GM18499 (cell line): Measurements from ENCODE around the gene UGP2.
"Not testable (repeated sequence)": the region's sequence is repeated elsewhere in the genome, so short reads cannot be mapped to it uniquely, and the experiment has no call there.

Source experiments
- ATAC-seq: cut with Tn5 transposase; IDR thresholded peaks from one replicate; pipeline ENCODE4 v1.9.1; 2021; ENCODE audit warnings: moderate number of reproducible peaks; ENCODE audit not compliant: insufficient read depth, unreplicated experiment

Gene UGP2

DNA sequence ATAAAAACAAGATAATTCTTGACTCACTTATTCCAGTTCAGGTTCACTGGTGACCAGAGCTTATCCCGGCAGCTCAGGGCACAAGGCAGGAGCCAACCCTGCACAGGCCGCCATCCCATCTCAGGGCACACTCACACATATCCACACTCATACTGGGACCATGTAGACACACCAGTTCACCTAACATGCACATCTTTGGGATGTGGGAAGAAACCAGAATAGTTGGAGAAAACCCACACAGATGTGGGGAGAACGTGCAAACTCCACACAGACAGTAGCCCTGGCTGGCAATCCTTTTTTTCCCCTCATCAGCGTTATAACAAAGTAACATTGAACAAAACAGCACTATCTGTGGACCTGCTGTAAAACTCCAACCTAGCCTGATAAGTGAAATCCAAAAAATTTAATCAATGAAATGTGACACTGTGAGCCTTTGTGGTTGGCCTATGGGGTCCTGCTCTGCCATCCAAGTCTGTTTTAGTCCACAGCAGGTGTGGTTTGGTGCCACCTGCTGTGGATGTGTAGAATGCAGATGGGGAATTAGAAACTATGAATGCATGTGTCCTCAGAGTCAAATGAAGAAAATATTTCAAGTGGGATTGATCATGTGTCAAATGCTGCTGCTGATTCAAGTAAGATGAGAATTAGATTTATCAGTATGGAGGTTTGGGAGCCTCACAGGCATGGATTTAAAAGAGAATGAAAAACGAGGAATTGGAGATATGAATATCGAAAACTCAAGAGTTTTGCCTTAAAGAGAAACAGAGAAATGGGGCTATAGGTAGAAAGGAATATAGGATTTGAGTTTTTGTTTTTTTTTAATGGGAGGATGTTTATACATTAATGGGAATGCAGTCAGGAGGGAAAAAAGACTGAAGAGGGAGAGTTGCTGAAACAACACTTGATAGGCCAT, 47.0 kb downstream of the UGP2 start:
- ATAC-seq: no peak

DNA sequence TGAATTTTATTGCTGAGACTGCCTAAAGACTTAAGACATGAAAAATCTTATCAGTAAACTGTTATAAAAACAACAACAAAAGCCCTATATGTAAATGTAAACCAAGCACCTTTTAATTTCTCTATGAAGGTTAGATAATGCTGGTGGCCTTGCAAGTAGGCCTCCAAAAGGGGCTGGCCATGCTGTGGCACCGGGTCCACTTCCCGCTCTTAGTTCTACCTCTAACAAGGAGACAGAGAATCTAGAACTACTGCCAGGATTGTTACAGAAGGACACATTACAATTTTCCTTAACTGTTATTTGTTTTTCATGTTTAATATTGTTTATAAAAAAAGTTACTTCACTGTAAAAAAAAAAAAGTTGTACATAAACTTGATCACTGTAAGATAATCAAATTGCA, 49.0 kb downstream of the UGP2 start:
- no peak for ATAC-seq

DNA sequence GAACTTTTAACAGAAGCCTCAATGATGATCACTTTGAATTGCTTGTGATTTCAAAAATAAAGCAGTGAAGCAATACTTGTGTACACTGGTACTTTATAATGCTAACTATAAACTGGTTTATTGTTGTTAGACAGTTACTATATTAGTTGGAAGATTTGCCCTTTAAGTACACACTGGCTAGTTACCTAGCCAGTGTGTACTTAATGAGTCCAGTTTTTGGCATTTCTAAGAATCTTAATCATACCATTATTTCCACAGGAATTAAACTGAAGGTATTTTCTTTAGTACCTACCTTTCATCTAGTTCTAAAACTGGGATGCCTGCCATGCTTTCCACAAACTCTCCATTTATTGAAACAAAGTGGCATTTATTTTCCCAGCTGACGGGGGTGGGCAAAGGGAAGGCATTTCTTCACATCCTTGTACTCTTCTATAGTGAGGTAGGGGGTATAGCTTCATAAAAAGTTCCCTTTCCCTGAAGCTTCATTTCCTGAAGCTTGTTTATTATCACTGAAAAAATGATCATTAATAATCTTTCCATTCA, 49.9 kb downstream of the UGP2 start:
- no peak for ATAC-seq

DNA sequence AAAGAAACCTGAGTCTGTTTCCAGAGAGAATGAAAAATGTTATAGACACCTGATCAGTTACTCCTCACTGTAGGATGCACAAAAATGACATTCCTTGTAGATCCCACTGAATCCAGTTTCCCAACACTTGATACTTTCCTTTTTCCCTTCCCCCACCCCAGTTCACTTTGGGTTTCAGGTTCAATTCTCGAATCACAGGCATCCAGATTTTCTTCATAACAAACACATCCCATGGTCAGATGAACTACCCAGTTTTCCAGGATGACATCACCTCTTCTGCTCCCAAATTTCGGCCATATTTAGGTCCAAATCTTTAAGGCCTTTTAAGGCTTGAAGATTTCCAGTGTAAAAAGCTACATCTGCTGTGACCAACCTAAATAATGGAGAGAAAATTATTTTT, 51.5 kb downstream of the UGP2 start:
- ATAC-seq: no peak

DNA sequence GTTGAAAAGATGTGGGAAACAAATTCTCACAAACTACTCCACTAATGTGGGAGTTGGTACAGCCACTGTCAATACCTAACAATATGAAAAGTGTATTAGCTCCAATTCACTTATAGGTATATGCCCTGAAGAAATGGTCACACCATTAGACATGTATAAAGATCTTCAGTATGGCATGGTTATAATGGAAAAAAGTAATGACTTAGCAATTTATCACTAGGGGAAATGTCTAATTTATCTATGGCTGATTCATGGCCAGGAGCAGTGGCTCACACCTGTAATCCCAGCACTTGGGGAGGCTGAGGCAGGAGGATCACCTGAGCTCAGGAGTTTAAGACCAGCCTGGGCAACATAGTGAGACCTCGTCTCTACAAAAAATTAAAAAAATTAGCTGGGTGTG, 52.5 kb downstream of the UGP2 start:
- ATAC-seq: no peak

DNA sequence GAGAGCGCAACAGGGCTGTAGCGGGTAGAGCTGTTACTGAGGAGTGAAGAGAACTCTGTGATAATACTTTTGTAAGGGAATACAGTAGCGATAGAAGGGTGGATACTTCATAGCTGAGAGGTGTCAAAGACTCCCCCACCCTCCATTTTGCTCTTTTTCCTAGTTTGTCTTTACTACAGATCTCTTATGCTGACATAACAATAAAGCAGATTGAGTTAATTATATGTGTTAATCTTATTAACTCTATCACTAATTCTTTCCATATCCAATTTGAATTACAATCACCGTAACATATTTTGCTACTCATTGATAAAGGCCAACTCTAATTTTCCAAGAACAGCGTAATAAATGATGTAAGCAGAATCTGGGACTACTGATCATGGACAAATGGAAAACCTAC, 57.1 kb downstream of the UGP2 start:
- ATAC-seq: no peak

DNA sequence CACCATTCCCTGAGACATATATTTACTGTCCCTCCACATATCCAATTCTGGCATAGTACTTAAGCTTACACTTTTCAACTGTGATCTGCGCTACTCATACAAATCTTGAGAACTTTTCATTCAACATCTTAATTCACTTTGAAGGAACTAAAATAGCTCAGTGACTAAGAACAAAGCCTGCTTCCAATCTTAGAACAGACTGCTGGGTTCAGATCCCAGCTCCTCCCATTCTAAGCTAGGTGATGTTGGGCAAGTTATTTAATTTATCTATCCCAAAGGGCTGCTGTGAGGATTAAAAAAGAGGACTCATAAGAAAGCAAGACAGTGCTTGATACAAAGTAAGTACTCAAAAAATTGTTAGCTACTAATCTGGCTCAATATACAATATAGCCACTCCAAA, 57.9 kb downstream of the UGP2 start:
- no peak for ATAC-seq

DNA sequence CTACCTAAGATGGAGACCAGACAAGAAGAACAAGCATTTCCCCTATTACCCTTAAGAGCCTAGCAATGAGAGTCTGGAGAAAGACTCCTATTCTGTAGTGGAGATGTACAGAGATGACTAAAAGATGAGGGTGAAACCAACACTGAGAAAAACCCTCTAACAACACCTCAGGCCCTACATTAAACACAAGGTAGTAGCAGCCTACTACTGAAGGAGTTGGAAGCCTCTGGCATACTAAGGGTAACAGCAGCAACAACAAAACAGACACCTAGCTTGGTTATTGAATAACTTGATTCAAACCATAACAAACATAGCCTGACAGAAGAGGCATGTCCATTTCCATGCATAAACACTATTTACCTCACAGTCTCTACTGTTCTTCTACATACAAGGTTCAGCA, 60.5 kb downstream of the UGP2 start:
- ATAC-seq: no peak

DNA sequence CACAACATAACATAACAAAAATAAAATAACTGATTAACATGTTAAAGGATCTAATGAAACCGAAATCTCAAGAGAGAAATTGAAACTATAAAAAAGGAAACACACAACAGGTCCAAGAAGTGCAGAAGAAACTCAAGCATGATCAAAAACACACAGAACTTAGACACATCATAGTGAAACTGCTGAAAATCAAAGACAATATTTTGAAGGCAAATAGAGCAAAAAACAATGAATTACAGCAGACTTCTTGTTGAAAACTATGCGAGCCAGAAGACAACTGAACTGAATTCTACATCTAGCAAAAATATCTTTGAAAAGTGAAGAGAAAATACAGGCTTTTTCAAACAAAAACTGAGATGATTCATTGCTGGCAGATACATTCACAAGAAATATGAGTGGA, 61.3 kb downstream of the UGP2 start:
- peak; percentile 62 for ATAC-seq

DNA sequence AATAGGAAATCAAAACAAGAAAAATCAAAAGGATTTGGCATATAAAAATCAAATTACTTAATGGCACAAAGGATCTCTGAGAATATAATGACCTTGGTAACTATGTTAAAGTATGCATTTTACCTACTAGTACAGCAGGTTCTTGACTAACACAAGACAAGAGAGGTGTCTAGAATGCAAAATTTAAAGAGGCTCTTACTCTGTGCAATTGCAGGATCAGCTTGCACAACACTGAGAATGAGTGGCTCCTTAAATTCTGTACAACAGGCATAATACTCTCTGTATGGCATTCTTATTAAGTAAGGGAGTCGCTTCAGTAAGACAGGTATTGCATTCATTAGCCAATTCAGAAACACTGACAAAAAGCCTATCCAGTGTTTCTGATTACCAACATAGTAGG, 72.6 kb downstream of the UGP2 start:
- ATAC-seq: no peak

DNA sequence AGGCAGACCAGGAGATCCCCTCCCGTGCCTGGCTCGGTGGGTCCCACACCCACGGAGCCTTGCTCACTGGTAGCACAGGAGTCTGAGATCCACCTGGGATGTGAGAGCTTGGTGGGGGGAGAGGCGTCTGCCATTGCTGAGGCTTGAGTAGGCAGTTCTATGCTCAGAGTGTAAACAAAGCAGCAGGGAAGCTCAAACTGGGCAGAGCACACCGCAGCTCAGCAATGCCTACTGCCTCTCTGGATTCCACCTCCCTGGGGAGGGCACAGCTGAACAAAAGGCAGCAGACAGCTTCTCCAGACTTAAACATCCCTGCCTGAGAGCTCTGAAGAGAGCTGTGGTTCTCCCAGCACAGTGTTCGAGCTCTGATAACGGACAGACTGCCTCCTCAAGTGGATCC, 85.1 kb downstream of the UGP2 start:
- no peak for ATAC-seq

DNA sequence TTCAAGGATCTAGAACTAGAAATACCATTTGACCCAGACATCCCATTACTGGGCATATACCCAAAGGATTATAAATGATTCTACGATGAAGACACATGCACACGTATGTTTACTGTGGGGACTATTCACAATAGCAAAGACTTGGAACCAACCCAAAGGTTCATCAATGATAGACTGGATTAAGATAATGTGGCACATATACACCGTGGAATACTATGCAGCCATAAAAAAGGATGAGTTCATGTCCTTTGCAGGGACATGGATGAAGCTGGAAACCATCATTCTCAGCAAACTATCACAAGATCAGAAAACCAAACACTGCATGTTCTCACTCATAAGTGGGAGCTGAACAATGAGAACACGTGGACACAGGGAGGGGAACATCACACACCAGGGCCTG, 90.4 kb downstream of the UGP2 start:
- not testable (repeated sequence) for ATAC-seq
